Amniotic epithelial cell (primary cell): Measurements from ENCODE around the gene CD2.
A peak's percentile ranks its signal among the peaks of the same experiment; 100 is the strongest.

Experiments
- DNase-seq: peaks from one replicate; pipeline ENCODE4 v3.0.0-alpha.2; 2010; ENCODE audit warnings: low read depth

CD2 gene, protein sequence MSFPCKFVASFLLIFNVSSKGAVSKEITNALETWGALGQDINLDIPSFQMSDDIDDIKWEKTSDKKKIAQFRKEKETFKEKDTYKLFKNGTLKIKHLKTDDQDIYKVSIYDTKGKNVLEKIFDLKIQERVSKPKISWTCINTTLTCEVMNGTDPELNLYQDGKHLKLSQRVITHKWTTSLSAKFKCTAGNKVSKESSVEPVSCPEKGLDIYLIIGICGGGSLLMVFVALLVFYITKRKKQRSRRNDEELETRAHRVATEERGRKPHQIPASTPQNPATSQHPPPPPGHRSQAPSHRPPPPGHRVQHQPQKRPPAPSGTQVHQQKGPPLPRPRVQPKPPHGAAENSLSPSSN

DNA sequence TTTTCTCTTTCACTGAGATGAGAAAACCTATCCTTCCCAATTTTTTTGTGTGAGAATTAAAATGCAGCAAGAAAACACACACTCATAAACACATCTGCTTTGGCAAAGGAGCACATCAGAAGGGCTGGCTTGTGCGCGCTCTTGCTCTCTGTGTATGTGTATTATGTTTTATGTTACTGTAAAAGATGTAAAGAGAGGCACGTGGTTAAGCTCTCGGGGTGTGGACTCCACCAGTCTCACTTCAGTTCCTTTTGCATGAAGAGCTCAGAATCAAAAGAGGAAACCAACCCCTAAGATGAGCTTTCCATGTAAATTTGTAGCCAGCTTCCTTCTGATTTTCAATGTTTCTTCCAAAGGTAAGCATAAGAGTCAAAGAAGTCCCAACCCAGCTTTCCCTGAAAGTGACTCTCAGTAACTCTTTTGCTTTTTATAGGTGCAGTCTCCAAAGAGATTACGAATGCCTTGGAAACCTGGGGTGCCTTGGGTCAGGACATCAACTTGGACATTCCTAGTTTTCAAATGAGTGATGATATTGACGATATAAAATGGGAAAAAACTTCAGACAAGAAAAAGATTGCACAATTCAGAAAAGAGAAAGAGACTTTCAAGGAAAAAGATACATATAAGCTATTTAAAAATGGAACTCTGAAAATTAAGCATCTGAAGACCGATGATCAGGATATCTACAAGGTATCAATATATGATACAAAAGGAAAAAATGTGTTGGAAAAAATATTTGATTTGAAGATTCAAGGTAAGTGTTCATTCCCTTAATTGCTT is at the start of gene CD2:
Gene CD2, plus strand, starts transcription at position 233 of the 780 bp plus-strand sequence. Its CDS starts 63 bp downstream, at position 296.
- no peak for DNase-seq

DNA sequence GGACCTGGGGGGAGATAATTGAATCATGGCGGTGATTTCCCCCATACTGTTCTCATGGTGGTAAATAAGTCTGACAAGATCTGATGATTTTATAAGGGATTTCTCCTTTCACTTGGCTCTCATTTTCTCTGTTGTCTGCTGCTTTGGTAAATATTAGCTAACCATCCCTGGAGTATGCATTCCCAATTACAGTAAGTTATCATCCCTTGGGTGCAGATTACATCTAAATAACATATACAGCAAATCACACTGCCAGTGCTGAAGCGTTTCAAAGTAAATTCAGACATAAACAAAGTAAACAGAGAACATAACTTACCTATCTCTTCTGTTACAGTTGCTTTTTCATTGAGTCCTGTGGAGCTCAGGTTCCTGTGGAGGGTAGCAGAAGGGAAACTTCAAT is 48.1 kb upstream of the CD2 start:
- no peak for DNase-seq

DNA sequence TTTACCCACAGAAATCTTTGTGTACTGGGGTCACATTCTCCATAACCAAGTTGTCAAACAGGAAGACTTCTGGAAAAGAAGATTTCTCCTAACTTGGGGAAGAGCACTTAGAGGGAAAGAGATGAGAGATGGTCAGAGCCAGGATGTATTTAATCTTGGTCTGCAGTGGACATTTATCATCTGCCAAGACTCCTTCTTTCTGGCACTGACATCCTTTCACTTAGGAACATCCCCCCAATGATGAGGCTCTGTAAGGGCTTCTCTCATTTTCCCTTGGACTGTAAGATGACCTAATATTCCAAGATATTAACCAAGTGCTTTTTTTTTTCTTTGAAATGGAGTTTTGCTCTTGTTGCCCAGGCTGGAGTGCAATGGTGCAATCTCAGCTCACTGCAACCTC is 47.4 kb upstream of the CD2 start:
- DNase-seq: no peak

DNA sequence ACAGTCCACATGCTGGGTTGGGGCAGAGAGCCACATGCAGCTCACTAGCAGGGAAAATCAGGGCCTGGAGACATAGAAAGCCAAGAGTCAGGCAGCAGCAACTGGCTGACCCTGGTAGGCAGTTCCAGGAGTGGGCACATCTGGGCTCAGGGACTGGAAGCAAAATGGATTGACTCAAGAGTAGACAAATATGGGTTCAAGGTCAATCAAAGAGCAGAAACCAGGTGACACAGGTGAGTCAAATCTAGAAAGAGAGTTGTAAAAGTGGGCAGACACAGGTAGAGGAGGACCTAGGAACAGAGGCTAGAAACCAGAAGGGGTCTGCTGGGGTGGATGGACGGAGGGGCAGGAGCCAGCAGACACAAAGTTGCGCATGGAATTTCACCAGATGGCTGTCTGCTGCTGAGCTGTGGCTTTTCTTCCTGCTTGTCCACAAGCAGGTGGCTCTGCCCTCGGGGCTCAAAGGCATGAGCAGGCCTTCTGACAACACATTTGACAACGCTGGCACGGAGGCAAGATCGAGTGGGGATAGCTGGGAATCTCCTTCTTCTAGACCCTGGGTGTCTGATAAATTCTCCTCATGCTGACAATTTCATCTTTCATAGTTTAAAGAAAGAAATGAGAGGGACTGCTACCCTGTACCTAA is 45.9 kb upstream of the CD2 start:
- DNase-seq: no peak

DNA sequence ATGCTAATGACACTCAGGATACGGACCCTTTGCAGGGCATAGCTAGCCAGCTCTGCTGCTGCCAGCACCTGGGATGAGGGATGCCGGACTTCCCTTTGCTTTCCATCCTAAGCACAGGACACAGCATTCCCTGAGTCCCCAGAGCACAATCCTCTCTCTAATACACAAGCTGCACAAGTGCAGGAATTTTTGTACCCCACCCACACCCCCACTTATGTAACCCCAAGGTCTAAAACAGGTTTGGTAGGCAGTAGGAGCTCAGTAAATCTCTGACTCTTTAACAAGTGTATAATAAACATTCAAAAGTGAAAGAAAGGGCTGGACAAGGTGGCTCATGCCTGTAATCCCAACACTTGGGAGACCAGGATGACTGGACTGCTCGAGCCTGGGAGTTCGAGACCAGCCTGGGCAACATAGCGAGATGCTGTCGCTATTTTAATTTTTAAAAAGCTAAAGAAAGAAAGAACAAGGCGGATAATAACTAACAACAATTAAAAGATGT is 44.5 kb upstream of the CD2 start:
- no peak for DNase-seq

DNA sequence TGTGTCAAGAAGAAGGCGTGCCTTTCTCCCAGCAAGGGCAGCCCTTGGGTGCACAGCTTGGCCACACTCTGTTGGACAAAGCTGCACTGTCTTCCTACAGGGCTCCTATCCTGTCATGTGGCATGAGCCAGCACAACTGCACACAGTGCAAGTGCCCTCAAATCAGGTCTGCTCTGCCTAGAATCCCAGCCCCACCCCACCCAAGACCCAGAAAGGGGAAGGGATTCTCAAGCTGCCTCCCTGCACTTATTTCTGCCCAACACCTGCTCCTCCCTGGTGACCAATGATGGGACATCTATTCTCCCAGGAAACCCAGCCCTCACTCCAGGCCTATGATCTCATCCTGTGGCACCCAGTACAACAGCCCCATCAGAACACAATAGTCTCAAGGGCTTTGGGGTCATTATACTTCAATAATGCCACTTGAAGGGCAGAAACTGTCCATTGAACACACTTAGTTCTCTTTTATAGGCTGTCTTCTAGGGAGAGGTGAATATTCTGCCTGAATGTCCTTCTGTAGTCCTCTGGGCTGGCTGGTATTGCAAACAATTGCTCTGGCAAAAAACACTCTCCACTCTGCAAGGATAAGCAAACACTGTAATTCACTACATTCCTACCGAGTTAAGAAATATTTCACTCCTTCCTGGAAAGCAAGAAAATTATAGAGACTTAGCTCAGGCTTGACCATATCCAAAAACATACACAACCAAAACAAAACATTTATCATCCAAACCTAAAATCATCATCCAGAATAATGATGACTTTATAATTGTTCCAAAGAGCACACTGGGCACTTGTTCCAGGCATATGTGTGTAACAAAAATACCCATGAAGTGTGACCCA is 43.6 kb upstream of the CD2 start:
- no peak for DNase-seq

DNA sequence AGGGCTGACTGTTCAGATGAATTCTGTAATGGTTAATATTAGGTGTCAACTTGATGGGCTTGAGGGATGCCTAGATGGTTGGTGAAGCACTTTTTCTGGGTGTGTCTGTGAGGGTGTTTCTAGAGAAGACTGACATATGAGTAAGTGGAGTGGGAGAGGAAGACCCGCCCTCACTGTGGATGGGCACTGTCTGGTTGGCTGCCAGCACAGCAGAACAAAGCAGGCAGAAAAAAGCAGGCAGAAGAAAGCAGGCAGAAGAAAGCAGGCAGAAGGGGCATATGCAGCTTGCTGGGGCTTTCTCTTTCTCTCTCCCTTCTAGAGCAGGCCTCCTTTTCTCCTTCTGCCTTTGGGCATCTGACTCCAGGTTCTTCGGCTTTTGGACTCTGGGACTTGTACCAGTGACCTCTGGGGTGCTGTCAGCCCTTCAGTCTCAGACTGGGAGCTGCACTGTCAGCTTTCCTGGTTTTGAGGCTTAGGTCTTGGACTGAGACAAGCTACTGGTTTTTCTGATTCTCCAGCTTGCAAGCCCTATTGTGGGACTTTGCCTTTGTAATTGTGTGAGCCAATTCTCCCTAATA is 42.9 kb upstream of the CD2 start:
- no peak for DNase-seq

DNA sequence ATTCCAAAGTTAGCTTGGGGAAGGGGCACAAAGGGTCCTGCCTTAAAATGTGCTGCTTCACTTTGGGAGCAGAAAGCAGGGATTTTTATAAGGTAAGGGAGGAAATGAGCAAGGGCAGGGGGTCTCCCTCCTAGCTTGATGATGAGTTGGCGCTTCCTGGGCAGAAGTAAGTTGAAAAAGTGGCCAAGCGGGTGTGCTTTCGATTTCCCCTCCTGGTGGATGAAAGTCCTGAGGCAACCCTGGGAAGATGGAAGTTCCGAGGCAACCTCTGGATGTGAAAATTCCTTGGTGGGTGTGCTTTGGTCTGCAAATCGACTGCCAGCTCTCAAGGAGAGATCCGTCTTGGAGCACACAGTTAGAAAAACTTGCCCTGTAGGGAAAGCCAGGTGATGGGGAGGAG is 41.7 kb upstream of the CD2 start:
- DNase-seq: no peak

DNA sequence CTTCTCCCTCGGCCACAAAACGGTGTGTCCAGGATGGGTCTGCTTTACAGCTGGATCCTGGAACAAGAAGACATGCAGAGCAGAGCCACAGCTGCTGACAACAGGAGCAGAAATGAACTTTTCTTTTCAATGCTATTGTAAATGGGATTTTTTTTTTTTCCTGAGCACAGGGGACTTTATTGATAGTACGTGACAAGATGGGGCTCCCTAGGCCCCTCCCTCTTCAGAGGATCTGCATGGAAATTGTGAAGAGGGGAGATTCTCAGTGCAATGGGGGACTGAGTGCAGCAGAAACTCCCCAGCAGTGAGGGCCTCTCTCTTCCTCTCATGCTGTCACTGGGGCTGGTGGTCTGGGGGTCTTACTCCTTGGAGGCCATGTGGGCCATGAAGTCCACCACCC is 40.8 kb upstream of the CD2 start:
- no peak for DNase-seq

DNA sequence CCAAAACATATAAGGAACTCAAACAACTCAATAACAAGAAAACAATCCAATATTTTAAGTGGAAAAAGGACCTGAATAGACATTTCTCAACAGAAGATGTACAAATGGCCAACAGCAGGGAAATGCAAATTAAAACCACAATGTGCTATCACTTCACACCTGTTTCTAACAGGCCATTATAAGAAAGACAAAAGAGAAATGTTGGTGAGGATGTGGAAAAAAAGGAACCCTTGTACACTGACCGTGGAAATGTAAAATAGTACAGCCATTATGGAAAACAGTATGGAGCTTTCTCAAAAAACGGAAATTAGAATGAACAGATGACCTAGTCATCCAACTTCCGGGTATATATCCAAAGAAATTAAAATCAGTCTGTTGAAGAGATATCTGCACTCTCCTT is 37.8 kb upstream of the CD2 start:
- DNase-seq: no peak

DNA sequence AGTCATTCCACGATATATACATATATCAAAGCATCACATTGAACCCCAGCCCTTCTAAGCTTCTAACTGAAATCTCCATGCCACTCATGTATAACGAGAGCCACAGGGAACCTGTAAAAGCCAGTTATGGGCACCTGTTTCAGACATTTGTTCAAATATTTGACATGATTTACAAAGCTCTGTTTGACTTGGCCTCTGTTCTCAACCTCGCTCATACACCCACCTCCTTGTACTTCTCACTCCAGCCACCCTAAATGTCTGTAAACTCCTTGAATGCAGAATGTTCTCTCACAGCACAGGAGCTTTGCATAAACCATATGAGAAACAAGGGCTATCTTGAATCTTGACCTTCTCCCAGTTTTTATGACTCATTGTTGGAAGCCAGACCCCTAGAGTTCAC is 36.9 kb upstream of the CD2 start:
- DNase-seq: no peak

DNA sequence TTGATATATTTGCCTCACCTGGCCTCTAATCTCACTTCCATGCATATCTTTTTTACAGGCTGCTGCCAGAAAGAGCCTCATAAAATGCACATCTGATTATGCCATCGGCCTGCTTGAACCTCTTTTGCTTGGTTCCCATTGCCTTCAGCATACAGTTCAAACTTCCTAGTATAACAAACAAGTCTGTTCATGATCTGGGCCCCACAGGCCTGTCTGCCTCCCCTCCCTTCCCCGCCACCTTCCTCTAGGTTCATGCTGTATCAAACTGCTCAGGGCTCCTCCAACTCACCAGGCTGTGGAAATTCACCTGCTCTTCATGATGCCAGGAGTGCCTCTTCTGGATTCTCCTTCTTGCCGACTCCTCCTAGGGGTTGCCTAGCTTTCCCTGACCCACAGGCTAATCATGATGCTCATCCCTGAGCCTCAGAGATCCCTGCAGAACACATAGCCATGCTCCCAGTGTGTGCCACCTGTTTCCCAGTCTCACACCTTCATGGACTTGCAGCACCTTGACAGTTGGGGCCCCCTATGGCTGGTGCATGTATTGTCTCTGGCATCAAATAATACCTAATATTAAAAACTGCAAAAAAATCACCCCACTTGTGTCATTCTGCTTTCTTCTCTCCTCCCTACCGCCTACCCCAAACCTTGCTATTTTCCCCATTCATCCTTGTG is 33.7 kb upstream of the CD2 start:
- no peak for DNase-seq

DNA sequence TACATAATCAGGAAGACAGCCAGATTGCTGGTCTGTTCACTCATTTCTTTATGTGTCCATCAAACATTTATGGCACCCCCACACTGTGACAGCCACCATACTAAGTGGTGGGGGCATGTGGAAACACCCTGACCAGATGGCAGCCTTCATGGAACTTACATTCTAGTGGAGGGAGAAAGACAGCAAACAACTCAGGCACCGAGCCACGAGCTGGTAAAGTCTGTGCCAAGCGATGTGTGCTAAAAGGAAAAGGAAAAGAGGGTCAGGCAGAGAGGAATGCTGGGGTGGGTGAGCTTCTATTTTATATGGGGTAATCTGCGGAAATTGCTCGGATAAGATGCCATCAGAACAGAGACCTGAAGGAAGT is 33.2 kb upstream of the CD2 start:
- DNase-seq: no peak

DNA sequence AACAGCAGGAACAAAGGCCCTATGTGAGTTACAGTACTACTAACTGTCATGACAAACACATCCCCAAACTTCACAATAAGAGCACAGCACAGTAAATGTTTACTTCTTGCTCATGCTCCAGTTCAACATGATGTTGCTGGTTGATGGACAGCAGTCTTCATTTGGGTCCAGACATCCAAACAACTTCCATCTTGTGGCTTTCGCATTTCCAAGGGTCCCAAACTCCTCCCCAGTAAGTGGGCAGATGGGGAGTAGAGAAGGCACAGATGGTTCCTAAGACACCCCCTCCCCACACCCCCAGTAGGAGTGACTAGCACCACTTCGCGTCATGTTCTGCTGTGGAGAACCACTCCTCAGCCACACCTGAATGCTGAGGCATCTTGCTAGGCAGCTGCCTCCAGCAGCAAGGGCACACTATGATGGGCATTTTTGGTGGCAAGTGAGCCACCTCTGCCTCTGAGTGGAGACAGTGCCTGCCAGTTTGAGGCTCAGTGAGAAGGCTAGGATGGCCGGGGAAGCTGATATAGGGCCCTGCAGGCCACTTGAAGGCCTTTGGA is 32.7 kb upstream of the CD2 start:
- DNase-seq: no peak

DNA sequence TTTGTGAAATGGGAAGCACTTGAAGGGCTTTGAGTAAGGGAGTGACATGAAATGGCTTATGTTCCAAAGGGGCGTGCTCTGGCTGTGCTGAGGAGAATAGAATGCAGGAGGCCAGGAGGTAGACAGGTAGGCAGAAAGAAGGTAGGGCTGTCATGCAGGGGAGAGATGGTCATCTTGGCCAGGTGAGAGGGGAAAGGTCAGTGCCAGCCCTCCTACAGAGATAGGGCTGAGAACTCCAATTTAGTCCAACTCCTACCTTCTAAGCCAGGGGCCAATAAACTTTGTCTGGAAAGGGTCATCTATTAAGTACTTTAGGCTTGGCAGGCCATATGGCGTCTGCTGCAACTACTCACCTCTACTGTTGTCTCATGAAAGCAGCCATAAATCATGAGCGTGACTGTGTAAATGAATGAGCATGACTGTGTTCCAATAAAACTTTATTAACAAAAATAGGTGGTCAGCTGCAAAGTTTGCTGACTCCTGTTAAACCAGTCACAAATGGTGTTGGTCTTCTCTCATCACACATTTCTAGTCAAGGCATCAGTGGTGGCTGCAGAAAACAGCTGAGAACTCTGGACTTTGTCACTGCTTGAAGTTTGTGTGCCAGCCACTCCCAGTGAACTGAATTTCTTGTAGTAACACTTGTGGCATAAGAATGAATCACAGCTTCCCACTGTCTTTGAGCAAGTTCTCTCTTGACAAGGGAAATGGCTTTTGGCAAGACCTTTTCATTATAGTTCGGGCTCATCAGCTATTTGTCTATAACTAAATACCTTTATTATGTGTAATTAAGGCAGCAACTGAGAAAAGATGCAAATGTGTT is 32.0 kb upstream of the CD2 start:
- DNase-seq: no peak

DNA sequence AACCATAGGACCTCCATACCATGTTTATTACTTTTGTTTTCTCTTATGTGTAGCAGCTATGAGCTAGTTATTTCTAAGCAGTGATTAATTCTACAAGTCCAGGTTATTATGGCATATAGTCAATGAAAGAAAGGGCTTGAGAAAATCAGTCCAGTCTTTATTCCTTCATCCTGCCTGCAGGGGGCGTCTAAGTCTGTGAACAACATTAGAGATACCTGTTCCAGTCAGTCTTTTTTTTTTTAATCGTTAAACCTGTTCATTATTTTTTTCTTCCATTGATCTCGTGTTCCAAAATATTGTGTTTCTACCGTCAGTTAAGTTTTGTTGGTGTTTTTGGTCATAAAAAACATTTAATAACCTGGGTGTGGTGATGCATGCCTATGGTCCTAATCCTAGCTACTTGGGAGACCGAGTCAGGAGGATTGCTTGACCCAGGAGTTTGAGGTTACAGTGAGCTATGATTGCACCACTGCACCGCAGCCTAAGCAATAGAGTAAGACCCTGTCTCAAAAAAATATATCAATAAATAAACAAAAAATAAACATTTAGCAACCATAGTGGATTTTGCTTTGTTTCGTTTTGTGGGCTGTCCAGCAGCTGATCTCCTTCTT is 29.4 kb upstream of the CD2 start:
- peak; percentile 40 for DNase-seq

DNA sequence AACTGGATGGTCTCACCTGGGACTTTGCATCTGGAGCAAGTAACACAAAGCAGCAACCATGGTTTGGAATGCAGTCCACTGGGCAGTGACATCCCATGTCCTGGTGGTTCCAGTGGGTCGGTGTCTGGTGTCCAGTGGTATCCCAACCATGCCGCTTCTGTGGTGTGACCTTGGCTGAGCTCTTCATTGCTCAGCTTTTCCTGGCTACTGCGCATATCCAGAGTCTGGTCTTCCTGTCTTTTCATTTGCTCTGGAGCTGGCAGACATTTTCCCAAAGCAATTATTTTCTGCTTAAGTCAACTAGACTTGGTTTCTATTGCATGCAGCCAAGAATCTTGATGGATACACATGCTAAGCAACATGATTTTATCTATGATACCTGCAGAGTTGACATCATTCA is 28.4 kb upstream of the CD2 start:
- DNase-seq: no peak

DNA sequence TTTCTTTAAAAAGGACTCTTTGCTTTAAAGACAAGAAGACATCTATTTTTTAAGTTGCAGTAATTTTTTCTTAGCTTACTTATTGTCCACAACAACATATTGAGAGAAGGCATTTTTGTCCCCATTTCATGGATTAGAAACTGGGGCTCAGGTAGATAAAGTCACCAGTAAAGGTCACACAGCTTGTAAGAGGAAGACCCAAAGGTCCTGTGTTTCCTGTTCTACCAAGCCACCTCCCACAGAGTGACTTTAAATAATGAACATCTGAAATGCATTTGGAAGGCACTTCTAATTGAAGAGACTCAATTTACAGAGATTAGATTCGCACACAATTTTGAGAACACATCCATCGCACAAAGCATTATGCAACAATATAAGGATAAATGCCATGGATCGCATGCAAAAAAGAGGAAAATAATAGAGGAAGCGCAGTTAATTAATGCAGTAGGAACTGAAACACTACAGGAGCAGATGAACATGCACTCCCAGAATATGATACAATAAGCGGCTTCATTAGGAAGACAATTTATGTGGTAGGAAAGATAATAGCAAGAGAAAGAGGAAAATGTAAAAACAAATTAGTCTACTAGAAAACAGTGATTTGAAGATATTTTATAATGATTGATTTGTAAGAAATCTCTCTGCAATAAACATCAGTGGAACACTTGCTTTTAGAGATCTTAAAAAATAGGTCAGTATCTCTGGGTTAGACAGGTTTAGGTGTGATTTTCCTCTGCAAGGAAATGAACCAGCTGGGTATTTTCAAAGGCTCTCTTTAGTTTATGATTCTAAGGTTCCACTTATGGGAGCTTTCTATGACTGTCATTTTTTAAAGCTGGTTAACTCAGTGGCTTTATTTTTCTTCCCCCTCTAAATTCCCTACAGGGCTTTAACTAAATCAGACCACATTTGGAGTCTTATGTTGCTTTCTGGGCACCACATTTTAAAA is 27.1 kb upstream of the CD2 start:
- DNase-seq: no peak
